HG03064 (cell line): ENCODE results near the gene PSMD11.

ENCODE experiments used
- ATAC-seq: cut with Tn5 transposase; IDR thresholded peaks from one replicate; pipeline ENCODE4 v1.9.1; 2021; ENCODE audit warnings: low read depth; ENCODE audit not compliant: unreplicated experiment

PSMD11 gene

GRCh38 chr17:32527146-32527545, 82.8 kb downstream of the PSMD11 start:
- ATAC-seq = no peak

- ATAC-seq = no peak
Measured at GRCh38 chr17:32528825-32529224, 84.5 kb downstream of the PSMD11 start.

GRCh38 chr17:32529604-32530003, 85.3 kb downstream of the PSMD11 start:
- no peak for ATAC-seq
